HG03571 (cell line): ENCODE measurements around the gene TERT.
"Not testable (repeated sequence)": the region's sequence is repeated elsewhere in the genome, so short reads cannot be mapped to it uniquely, and the experiment has no call there.

Experiments
- ATAC-seq: cut with Tn5 transposase; IDR thresholded peaks from one replicate; pipeline ENCODE4 v1.9.1; 2021; ENCODE audit not compliant: unreplicated experiment

The TERT gene

DNA sequence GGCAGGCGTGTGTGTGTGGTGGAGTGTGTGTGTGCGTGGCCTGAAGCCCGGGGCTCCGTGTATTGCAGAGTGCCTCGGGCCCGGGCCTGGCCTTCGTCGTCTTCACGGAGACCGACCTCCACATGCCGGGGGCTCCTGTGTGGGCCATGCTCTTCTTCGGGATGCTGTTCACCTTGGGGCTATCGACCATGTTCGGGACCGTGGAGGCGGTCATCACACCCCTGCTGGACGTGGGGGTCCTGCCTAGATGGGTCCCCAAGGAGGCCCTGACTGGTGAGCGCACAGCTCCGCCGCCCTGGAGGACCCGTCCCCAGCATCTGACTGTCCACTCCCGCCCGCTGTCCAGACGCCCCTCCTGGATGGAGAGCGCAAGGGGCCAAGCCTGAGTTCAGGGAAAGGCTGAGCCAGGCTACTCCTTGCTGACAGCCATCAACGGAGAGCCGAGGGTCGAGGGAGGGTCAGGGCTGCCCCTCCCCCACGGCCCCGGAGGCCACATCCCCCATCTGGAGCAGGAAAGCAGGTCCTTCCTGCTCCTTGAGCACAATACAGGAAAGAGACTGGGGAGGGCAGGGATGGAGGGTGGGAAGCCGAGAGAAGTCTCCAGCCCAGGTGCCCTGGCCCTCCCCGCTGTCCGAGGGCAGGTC lies 51.3 kb downstream of the TERT start:
- ATAC-seq, result no peak

DNA sequence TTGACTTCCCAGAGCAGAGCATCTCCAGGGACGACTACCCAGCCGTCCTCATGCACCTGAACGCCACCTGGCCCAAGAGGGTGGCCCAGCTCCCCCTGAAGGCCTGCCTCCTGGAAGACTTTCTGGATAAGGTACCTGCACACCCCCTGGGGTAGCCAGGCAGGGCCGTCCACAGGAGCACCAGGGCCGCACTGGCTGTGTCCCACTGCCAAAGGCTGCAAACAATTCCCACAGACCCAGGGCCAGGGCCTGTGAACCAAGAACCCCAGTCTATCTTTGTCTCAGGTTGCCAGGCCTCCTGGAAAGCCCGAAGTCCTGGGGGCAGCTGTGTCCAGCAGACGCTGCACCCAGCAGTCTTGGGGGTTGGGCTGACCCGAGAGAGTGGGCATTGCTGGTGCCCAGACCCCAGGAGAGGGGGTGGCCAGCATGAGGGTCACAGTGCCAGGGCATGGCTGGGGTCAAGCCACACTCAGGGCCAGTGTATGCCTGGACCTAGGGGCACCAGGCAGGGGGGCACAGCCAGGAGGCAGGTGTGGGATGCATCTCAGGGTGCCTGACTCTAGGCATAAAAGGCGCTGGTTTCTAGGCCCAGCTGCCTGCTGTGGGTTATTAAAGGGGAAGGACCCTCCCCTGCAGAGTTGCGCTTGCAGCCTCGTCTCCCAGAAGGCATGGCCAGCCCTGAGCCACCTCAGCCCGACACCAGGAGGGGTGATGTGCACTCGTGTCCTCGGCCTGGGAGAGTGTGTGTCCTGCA lies 52.0 kb downstream of the TERT start:
- ATAC-seq, result no peak

DNA sequence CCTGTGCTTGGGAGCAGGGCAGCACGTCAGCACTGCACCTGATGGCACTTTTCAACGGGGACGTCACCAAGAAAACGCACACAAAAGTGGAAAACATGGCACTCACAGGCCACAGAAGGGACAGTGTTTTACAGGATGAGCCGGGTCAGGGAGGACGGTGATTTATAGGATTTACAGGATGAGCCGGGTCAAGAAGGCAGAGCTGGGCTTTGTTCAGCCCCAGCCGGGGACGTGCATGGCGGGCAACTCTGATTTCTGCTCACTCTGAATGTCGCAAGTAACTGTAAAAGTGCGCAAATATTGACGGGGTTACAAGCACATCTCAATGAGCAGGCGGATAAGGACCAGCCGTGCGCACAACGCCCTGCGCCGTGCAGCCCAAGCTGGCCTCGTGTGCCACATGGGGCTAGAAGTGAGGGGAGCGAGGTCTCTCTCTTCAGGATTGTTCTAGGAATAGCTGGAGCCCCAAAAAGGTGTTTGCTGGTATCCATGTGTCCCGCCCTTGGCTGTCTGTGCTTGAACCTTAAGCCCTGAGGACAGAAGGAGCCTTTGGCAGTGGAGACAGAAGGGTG lies 53.3 kb downstream of the TERT start:
- ATAC-seq, result no peak

DNA sequence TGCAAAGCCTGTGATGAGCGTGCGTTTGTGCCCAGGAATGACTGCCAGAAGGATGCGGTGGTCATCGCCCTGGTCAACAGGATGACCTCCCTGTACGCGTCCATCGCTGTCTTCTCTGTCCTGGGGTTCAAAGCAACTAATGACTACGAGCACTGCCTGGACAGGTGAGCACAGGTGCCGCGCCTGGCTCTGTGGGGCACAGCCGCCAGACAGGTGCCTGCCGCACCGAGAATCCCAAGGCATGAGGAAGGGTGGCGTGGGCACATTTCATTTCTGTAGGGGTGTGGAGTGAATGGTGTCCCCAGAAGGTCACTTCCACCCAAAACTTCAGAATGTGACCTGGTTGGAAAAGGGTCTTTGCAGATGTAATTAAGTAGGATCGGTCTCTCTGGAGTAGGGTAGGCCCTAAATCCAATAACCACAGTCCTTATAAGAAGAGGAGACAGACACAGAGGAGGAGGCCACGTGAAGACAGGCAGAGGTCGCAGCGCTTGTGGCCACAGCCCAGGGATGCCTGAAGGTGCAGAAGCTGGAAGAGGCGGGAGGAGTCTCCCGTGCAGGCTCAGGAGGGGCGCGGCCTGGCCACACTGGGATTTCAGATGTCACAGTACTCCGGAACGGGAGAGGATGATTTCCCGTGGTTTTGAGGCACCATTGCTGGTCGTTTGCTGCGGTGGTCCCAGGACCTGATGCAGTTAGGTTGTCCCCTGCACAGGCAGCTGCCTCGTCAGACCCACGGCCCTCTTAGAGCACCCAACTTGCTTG lies 54.2 kb downstream of the TERT start:
- ATAC-seq, result no peak

DNA sequence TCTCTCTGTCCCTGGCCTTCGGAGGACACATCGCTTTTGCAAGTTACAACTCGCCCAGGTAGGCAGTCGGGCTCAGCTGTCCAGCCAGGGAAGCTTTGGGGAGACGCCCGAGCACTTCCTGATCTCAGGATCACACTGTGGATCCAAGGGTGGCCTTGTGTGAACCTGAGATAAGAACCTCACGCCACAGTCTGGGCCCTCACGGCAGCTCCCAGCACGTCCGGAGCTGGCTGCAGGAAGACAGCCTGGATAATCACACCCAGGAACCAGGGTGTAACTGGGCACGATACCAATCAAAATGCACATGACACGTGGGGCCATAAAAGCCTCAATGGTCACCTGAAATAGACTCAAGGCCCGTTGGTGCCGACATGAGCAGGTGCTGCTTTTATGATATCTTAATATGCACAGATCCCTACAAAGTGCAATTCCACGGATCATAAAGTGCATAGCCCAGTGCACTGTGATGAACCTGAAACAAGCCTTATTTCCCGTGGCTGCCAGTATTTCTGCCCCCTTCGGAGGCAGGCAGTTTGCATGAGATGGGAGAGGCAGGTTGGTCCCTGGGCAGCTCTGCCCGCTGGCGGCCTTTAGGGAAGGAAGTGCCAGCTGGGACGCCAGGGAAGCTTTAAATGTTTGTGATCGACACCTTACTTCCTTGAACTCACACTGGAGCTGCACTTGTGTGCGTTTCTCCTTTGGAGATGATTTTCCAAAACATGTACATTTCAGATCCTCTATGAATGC lies 55.2 kb downstream of the TERT start:
- no peak for ATAC-seq

DNA sequence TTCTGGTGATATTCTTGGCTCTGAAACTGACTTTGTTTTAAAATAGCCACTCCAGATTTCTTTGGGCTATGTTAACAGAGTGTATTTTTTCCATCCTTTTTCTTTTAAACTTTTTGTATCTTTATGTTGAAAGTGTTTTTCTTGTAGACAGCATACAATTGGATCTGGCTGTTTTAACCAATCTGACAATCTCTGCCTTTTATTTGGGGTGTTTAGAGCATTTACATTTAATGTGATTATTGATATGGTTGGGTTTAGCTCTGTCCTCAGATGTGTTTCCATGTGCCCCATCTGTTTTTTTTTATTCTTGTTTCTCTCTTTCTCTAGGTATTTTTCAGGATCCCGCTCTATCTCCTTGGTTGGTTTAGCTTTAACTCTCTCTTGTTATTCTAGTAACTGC lies 59.0 kb downstream of the TERT start:
- no peak for ATAC-seq

DNA sequence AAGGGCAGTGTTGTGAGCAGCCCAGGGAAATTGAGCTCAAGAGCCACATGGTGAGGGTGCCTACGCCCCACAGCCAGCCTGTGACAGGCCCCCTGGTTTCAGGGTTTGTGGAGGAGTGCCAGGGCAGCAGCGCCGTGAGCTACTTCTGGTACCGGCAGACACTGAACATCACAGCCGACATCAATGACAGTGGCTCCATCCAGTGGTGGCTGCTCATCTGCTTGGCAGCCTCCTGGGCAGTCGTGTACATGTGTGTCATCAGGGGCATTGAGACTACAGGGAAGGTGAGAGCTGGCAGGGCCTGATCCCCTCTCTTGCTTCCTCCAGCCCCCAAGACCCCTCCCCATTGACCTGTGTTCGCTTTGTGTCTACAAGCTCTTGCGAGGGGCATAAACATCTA lies 59.5 kb downstream of the TERT start:
- ATAC-seq, result no peak

DNA sequence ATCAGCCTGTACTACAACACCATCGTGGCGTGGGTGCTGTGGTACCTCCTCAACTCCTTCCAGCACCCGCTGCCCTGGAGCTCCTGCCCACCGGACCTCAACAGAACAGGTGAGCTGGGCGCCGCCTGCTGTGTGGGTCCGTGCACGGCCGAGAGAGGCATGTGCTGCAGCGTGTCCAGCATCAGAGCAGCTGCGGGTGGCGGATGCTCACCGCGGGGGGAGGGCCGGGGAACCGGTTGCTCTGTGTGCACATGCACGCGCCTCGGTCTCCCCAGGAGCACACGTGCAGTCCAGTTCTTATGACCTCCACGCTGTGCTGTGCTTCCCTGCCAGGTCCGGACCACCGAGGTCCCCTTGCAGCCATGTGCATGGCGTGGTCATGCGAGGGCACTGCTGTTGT lies 62.1 kb downstream of the TERT start:
- ATAC-seq, result no peak

DNA sequence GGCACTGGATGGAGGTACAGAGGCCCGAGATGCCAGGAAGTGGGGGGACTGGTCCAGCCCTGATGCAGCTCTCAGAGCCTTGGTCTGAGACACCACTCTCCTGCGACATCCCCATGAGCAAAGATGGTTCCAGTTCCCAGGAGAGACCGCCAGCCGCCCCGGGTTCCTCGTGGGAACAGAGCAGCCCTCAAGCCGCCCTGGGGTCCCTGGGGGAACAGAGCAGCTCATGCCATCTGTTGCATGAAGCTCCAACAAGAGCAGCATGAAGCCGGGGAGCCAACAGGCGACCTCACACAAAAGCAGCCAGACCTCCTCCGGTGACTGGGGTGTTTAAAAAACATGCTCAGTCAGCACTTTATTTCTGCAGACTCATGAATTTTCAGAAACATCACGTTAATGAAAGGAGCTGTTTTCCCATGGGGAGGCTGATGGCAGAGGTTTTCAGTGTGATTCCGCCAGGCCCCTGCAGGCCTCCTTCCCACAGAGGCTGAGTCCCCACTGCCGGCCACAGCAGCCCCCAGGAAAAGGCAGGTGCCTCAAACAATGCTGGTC lies 63.4 kb downstream of the TERT start:
- no peak for ATAC-seq

DNA sequence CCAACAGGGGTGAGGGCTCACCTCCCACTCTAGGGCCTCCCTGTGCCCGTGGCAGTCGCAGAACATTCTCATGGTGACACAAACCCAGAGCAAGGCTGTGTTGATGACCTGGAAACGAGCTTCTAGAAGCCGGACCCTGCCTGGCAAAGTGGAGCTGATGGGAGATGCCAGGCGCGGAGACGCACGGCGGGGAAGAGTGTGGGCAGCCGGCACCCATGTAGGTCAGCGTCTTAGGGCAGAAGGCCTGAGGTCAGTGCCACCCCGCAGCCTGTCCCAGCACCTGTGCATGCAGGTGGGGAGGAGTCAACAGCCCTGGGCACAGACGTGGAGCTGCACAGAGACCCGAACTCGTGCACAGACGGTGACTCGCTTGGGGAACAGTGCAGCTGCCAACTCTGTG lies 64.3 kb downstream of the TERT start:
- no peak for ATAC-seq

DNA sequence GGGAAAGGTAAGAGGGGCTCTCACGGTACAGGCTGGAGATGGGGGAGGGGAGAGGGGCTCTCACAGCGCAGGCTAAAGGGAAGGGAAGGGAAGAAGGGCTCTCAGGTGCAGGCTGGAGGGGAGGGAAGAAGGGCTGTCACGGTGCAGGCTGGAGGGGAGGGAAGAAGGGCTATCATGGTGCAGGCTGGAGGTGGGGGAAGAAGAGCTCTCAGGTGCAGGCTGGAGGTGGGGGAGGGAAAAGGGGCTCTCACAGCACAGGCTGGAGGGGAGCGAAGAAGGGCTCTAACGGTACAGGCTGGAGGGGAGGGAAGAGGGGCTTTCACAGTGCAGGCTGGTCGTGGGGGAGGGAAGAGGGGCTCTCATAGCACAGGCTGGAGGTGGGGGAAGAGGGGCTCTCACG lies 65.0 kb downstream of the TERT start:
- no peak for ATAC-seq

DNA sequence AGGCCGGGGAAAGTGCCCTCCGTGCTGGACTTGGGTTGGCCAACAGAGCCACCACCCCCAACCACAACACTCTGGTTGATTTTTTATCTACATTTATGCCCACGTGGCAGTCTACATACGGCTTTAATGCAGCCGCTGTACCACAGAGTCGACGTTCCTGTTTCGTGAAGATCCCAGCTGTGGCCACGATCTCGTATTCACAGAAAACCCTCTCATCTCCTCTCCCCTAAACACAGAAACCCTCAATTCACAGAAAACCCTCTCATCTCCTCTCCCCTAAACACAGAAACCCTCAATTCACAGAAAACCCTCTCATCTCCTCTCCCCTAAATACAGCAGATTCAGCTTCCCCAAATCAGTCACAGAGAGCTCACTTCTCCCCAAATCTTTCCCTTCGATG lies 65.8 kb downstream of the TERT start:
- ATAC-seq, result not testable (repeated sequence)

DNA sequence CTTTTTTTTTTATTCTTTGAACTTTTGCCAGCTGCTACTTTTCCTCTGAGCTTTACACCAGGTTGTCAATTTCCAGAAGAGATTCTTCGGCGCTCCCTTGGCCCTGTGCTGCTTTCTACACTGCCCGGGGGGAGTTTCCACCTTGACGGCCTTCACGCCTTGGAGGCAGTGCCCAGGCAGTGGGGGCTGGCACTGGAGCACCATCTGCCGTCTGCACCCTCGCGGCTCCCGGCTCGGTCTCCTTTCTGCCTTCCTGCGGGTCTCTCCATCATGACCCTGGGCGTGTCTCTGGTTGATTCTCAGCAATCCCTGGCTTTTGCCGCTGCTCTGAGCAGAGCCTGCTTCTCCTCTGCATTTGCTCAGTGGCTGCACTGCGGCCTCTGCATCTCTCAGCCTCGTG lies 66.7 kb downstream of the TERT start:
- ATAC-seq, result no peak

DNA sequence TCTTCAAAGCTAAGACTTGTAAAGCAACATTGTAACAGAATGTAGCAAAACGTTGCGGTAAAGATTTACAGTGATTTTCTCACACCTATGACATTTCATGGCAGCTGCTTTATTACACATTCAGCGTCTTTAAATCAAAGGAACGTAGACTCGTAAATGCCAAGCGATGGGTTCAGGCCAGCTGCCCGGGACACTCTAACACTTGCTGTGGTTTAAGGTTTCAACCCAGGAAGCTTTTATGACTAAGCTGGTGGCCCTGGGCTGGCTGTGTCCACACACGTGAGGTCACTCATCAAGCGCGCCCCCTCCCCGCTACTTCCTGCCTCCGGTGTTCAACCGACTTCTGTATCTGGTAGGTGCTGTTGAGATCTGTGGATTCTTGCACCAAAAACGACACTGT lies 67.2 kb downstream of the TERT start:
- ATAC-seq, result no peak

DNA sequence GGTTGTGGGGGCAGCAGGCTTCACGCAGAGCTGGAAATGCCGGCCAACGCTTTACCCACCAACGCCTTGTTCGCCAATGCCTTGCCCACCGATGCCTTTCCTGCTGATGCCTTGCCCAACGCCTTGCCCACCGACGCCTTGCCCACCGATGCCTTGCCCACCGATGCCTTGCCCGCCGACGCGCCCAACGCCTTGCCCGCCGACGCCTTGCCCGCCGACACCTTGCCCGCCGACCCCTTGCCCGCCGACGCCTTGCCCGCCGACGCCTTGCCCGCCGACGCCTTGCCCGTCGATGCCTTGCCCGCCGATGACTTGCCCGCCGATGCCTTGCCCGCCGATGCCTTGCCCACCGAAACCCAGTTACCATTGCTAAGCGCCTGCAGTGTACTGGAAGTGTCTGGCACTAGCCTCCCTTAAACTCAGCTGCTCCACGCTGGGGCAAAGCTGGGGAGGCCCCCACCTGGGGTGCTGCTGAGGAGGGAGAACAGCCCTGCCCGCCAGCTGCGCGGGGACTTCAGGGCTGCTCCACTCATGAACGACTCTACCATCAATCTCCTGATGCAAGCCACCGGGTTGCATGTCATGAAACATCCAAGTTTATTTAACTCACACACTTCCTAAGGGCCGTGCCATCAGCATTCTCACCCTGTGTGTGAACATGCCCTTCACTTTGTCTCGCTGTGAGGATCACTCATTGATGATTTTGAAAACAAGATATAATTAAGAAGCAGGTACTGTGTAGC lies 67.9 kb downstream of the TERT start:
- no peak for ATAC-seq

DNA sequence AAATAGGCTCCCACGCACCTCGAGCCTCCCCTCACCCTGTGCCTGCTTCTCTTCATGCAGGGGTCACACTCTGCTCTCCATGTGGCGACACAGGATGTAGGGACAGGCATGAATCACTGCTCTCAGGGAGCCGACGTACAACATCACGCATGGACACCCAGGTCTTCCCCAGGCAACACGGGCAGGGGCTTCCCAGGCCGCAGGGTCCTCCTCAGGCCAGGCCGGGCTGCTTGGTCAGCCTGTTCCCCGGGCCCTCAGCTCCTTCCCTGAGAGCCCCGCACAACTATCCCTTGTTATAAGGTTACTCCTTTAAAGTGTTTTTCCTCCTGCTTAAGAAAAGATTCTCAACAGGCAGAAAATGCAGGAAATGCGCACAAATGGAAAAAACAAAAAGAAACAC lies 68.6 kb downstream of the TERT start:
- no peak for ATAC-seq

DNA sequence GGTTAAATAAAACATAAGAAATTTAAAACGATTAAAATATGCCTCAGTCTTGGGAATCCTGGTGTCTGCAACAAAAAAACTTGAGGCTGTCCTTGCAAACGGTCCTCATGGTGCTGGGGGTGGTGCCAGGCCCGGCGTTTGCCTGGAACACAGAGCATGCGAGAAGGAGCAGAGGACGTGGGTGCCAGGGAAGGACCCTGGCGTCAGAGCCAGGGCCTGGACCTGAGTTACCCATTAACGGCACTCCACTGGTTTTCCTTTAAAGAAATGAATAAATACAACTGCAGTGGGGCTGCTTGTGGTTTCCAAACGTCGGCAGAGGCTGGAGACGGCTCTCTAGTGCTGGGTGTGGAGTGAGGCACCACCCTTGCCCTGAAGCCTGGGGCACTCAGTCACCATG lies 69.8 kb downstream of the TERT start, which contains the start of gene SLC6A18:
Gene SLC6A18, plus strand, starts transcription at position 301 of the 400 bp plus-strand sequence. Its CDS starts 97 bp downstream, at position 398.
- ATAC-seq, result no peak

DNA sequence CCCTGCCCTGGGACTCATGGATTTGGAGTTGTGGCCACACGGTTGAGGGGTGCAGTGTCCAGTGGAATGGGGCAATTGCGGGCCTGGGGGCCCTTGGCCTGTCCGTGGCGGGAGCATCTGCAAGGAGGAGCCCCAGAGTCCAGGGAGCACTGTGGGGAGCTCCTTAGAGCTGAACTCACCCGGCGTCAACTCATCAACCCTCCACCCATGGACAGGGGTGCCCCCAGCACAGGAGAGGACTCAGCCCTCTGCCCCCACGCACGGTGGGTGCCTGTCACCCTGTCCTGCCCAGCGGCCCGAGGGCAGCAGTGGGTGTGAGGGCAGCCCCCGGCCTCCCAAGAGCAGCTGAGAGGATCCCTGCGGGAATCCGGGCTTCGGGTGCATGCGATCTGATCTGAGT lies 70.2 kb downstream of the TERT start:
- ATAC-seq, result no peak

DNA sequence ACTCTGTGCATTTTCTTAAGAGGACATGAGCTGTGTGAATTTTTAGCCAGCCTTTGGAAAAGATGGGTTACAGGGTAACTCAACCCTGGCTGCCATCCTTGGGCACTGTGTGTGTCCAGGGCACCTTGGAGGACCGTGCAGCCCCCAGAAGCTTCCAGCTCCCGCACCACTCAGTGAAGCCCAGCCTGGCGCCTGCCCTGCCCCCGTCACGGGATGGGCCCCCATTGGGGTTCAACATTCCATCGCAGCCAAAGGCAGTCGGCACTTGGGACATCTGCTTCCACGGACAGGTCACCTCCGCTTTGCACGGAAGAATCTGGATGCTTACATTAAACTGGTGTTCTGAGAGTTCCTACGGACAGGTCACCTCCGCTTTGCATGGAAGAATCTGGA lies 71.6 kb downstream of the TERT start:
- ATAC-seq, result no peak
